ENCODE results near the gene ERCC3.

ERCC3 gene

GRCh38 chr2:127293748-127294562 lies at the start of gene ERCC3:
Gene ERCC3 (minus strand): TSS chr2:127294144. CDS start chr2:127294081, 63 bp downstream.
- POLR2A ChIA-PET, result interaction anchor here (0.9 to 1.2 kb wide), 2 partner anchors 9 to 15 kb away, joined by 3 to 4 read pairs; no protein-coding TSS in a partner anchor
- TF ChIP-seq CTCF (IDR thresholded peaks at IDR 0.05; ENCODE audit: control extremely low read depth, extremely low read depth, low read depth, missing control alignments), result no peak
- peak; percentile 96 for DNase-seq (ENCODE audit: extremely low spot score)
- CTCF ChIA-PET, result interaction anchor here (0.7 to 3.3 kb wide), 10 partner anchors 8 to 185 kb away, joined by 3 to 13 read pairs (median 4); no protein-coding TSS in a partner anchor

- ChIA-PET CTCF (no interaction called here), POLR2A (no interaction called here)
- no peak for DNase-seq (ENCODE audit: extremely low spot score)
- no peak for TF ChIP-seq CTCF (IDR thresholded peaks at IDR 0.05; ENCODE audit: control extremely low read depth, extremely low read depth, low read depth, missing control alignments)
Observed at GRCh38 chr2:127343277-127343676, 49.3 kb upstream of the ERCC3 start.

GRCh38 chr2:127342101-127342500 lies 48.2 kb upstream of the ERCC3 start:
- no peak for TF ChIP-seq CTCF (IDR thresholded peaks at IDR 0.05; ENCODE audit: control extremely low read depth, extremely low read depth, low read depth, missing control alignments)
- CTCF ChIA-PET, result no interaction called here
- DNase-seq (ENCODE audit: extremely low spot score), result peak; percentile 73
- POLR2A ChIA-PET, result no interaction called here

GRCh38 chr2:127332335-127332734 lies 38.4 kb upstream of the ERCC3 start:
- no peak for DNase-seq (ENCODE audit: extremely low spot score)
- no peak for TF ChIP-seq CTCF (IDR thresholded peaks at IDR 0.05; ENCODE audit: control extremely low read depth, extremely low read depth, low read depth, missing control alignments)
- ChIA-PET POLR2A (no interaction called here), CTCF (no interaction called here)

GRCh38 chr2:127330753-127331152 lies 36.8 kb upstream of the ERCC3 start:
- CTCF ChIA-PET, result interaction anchor here (0.6 to 1.1 kb wide), 2 partner anchors 9 to 13 kb away, joined by 3 read pairs; no protein-coding TSS in a partner anchor
- POLR2A ChIA-PET, result no interaction called here
- no peak for DNase-seq (ENCODE audit: extremely low spot score)
- TF ChIP-seq CTCF (IDR thresholded peaks at IDR 0.05; ENCODE audit: control extremely low read depth, extremely low read depth, low read depth, missing control alignments), result no peak

GRCh38 chr2:127326289-127326945 lies 32.5 kb upstream of the ERCC3 start:
- TF ChIP-seq CTCF (IDR thresholded peaks at IDR 0.05; ENCODE audit: control extremely low read depth, extremely low read depth, low read depth, missing control alignments), result no peak
- POLR2A ChIA-PET, result no interaction called here
- CTCF ChIA-PET, result interaction anchor here (1.0 to 1.3 kb wide), 3 partner anchors 12 to 25 kb away, joined by 3 read pairs; no protein-coding TSS in a partner anchor
- DNase-seq (ENCODE audit: extremely low spot score), result no peak

Data from GM10248 (cell line).